Memory B cell (primary cell): ENCODE data around the gene CCR8.

ENCODE experiments used
- ATAC-seq: fragments of 150-1000 bp; cut with Tn5 transposase; 2 replicates; pipeline ENCODE4 v1.10.0; 2021; ENCODE audit warnings: low read depth, mild to moderate bottlenecking, moderate library complexity
- DNase-seq, 2 donors: peaks; one replicate each; pipeline ENCODE4 v3.0.0; 2022; ENCODE audit warnings: low spot score in 2 of 2
- H3K27ac Mint-ChIP-seq: one replicate; pipeline ENCODE4 v1.8.0; 2022; ENCODE audit warnings: mild to moderate bottlenecking, moderate library complexity, mixed read lengths
- H3K27me3 Mint-ChIP-seq: one replicate; pipeline ENCODE4 v1.8.0; 2022; ENCODE audit warnings: mixed read lengths
- H3K36me3 Mint-ChIP-seq: one replicate; pipeline ENCODE4 v1.8.0; 2022; ENCODE audit warnings: mild to moderate bottlenecking, mixed read lengths
- H3K4me1 Mint-ChIP-seq: one replicate; pipeline ENCODE4 v1.8.0; 2022; ENCODE audit warnings: mixed read lengths
- H3K4me3 Mint-ChIP-seq: one replicate; pipeline ENCODE4 v1.8.0; 2022; ENCODE audit warnings: mild to moderate bottlenecking, moderate library complexity, mixed read lengths
- H3K9me3 Mint-ChIP-seq: one replicate; pipeline ENCODE4 v1.8.0; 2022; ENCODE audit warnings: mixed read lengths

The CCR8 gene

DNA sequence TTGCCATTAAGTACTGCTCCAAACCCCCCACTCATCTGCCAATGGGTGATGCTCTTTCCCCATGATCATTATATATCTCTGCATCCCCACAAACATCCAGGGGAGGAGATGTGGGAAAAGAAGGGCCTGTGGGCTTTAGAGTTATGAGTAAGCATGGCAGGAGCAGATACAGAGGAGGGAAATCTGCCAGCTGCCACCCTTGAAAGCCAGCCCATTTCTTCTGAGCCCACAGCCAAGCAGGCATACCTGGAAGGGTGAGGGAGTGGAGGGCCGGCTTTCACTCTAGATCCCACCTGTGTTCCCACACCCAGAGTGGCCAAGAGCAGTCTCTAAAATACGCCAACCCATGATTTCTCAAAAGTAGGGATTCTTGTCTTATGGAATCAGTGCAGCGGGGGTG is 51.9 kb downstream of the CCR8 start:
- ATAC-seq: no peak
- Mint-ChIP-seq H3K4me3 (no peak overlapping the region), H3K4me1 (peaks cover 16% of the 10 kb centered on the region), H3K9me3 (no peaks in the 10 kb centered on the region), H3K36me3 (peaks cover 3% of the 10 kb centered on the region), H3K27ac (no peak overlapping the region), H3K27me3 (no peaks in the 10 kb centered on the region)
- no peak for DNase-seq
